HCT116 (cell line): Measurements from ENCODE around the gene MARCKSL1.

Source experiments
- POLR2A ChIP-seq: IDR thresholded peaks from 2 replicates; pipeline ENCODE4 v1.7.0; 2011; ENCODE audit warnings: borderline replicate concordance; ENCODE audit not compliant: insufficient read depth, insufficient read length; ENCODE audit errors: extremely low read depth
- ZNF274 ChIP-seq: fragments of 200-500 bp; sonication (Bioruptor generic); IDR thresholded peaks from 2 replicates; pipeline ENCODE4 v1.6.1; 2014; ENCODE audit warnings: mild to moderate bottlenecking, low read depth, low read length, inconsistent platforms

DNA sequence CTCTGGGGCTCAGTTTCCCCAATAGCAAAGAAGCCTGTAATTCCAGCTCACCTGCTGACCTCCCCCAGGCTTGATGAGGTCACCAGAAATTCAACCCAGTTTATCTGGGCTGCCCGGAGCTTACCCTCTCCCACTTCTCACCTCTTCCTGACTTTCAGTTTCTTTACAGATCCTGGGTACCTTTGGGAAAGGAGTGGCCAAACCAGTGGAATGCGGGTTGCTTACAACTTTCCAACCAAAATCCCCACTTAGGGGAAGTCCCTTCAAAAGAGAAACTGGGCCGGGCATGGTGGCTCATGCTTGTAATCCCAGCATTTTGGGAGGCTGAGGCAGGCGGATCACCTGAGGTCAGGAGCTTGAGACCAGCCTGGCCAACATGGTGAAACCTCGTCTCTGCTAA, 5.9 kb upstream of the MARCKSL1 start:
- TF ChIP-seq ZNF274 (no peak), POLR2A (no peak)
